ENCODE measurements around the gene RPTOR.
A peak's percentile ranks its signal among the peaks of the same experiment; 100 is the strongest.

The RPTOR gene

GRCh38 chr17:80990921-80991644 lies 446.4 kb downstream of the RPTOR start:
- peaks cover 6% of the 10 kb centered on the region for H3K4me1 ChIP-seq (ENCODE audit: control insufficient read depth, insufficient read depth, low read length)
- H3K9ac ChIP-seq (ENCODE audit: low read length), result peak overlapping the region; percentile 45
- H3K4me3 ChIP-seq (ENCODE audit: low read length), result peak overlapping the region; percentile 90
- H3K27me3 ChIP-seq (ENCODE audit: control insufficient read depth, insufficient read depth, low read length), result no peaks in the 10 kb centered on the region
- peaks cover 3% of the 10 kb centered on the region for H3K36me3 ChIP-seq (ENCODE audit: control insufficient read depth, insufficient read depth, low read length)
- H3K27ac ChIP-seq (ENCODE audit: low read depth, low read length), result peak overlapping the region; percentile 24

- Histone ChIP-seq H3K27ac (ENCODE audit: low read depth, low read length) (peak within 1 kb of the TSS; percentile 24), H3K36me3 (ENCODE audit: control insufficient read depth, insufficient read depth, low read length) (peaks cover 7% of the 10 kb centered on the region), H3K4me3 (ENCODE audit: low read length) (peak within 1 kb of the TSS; percentile 90), H3K9ac (ENCODE audit: low read length) (peak within 1 kb of the TSS; percentile 68), H3K27me3 (ENCODE audit: control insufficient read depth, insufficient read depth, low read length) (no peaks in the 10 kb centered on the region), H3K4me1 (ENCODE audit: control insufficient read depth, insufficient read depth, low read length) (peaks cover 6% of the 10 kb centered on the region)
Measured at GRCh38 chr17:80991645-80992076, 447.0 kb downstream of the RPTOR start, which contains the start of gene CHMP6. TSS of gene CHMP6 (plus strand) at chr17:80991841. CDS start at chr17:80991919, 78 bp downstream.

GRCh38 chr17:80992077-80992947 lies 447.7 kb downstream of the RPTOR start:
- Histone ChIP-seq H3K4me3 (ENCODE audit: low read length) (peak overlapping the region; percentile 90), H3K36me3 (ENCODE audit: control insufficient read depth, insufficient read depth, low read length) (peaks cover 12% of the 10 kb centered on the region), H3K4me1 (ENCODE audit: control insufficient read depth, insufficient read depth, low read length) (peaks cover 6% of the 10 kb centered on the region), H3K27me3 (ENCODE audit: control insufficient read depth, insufficient read depth, low read length) (no peaks in the 10 kb centered on the region), H3K9ac (ENCODE audit: low read length) (peak overlapping the region; percentile 68), H3K27ac (ENCODE audit: low read depth, low read length) (no peak overlapping the region)

DNA sequence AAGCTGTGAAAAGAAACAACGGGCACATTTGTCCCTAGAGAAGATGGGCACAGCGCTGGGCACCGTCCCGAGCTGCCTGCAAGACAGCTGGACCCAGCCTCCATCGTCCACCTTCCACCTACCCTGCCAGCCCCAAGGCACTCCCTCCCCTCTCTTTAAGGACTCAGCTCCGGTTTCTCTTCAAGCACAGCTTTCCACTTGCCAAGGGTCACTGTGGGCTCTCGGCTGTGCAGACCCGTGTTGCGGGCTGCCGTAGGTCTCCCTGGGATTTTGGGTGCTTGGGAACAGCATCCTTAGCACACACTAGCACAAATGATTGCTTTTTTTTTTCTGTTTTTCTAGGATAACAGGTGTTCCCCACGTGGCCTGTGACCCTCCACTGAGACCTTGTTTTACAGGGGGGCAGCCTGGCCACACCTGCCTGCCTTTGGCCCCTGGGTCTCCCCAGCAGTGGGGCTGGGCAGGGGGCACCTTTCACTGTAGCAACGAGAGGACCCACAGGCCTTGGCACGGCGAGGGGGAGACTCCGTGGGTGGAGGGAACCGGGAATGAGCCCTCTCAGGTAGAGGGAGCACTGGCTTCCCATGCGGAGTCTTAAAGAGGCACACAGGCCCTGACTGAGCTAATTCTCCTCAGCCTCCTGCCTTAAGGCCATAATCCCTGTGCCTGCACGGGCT lies 448.4 kb downstream of the RPTOR start:
- Histone ChIP-seq H3K36me3 (ENCODE audit: control insufficient read depth, insufficient read depth, low read length) (peaks cover 15% of the 10 kb centered on the region), H3K4me1 (ENCODE audit: control insufficient read depth, insufficient read depth, low read length) (peaks cover 6% of the 10 kb centered on the region), H3K9ac (ENCODE audit: low read length) (no peak overlapping the region), H3K27me3 (ENCODE audit: control insufficient read depth, insufficient read depth, low read length) (no peaks in the 10 kb centered on the region), H3K27ac (ENCODE audit: low read depth, low read length) (no peak overlapping the region), H3K4me3 (ENCODE audit: low read length) (peak overlapping the region; percentile 90)

GRCh38 chr17:80995131-80995530 lies 450.5 kb downstream of the RPTOR start:
- Histone ChIP-seq H3K27me3 (ENCODE audit: control insufficient read depth, insufficient read depth, low read length) (no peaks in the 10 kb centered on the region), H3K4me3 (ENCODE audit: low read length) (no peak overlapping the region), H3K36me3 (ENCODE audit: control insufficient read depth, insufficient read depth, low read length) (peaks cover 17% of the 10 kb centered on the region), H3K27ac (ENCODE audit: low read depth, low read length) (no peak overlapping the region), H3K4me1 (ENCODE audit: control insufficient read depth, insufficient read depth, low read length) (peaks cover 6% of the 10 kb centered on the region), H3K9ac (ENCODE audit: low read length) (no peak overlapping the region)

DNA sequence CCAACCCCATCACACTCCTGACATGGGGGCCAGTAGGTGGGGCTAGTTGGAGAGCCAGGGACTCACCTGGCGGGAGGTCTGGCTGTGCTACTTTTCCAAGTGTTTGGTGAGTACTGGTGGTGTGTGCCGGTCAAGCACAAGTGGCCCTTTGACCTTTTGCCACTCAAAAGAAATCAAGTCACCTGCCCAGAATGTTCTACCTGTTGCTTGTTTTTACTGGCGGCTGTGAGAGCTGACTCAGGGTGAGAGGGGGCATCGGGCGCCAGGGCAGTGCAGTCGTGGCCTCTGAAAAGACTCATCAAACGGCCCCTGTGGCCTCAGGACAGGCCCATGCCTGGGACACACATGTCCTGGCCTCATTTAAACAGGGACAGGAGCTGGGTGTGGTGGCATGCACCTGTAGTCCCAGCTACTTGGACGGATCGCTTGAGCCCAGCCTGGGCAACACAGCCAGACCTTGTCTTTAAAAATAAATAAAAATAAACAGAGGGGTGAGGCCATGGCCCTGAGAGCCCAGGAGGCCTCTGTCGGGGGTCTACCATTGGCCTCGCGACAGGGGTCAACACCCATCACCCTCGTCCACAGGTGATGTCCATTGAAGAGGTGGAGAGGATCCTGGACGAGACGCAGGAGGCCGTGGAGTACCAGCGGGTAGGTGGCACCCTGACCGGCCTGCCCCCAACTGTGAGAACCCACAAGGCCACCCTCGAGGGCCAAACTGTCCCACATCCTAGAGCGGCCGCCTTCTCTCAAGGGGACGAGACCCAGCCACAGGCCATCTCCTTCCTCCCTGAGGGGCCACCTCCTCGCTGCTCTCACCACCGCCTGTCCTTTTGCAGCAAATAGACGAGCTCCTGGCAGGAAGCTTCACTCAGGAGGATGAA lies 452.0 kb downstream of the RPTOR start:
- Histone ChIP-seq H3K36me3 (ENCODE audit: control insufficient read depth, insufficient read depth, low read length) (peaks cover 17% of the 10 kb centered on the region), H3K27ac (ENCODE audit: low read depth, low read length) (no peak overlapping the region)

GRCh38 chr17:80997424-80998117 lies 452.9 kb downstream of the RPTOR start:
- no peak overlapping the region for H3K4me3 ChIP-seq (ENCODE audit: low read length)
- H3K9ac ChIP-seq (ENCODE audit: low read length), result no peak overlapping the region
- H3K27ac ChIP-seq (ENCODE audit: low read depth, low read length), result no peak overlapping the region
- peaks cover 8% of the 10 kb centered on the region for H3K4me1 ChIP-seq (ENCODE audit: control insufficient read depth, insufficient read depth, low read length)
- peaks cover 17% of the 10 kb centered on the region for H3K36me3 ChIP-seq (ENCODE audit: control insufficient read depth, insufficient read depth, low read length)
- H3K27me3 ChIP-seq (ENCODE audit: control insufficient read depth, insufficient read depth, low read length), result no peaks in the 10 kb centered on the region

More for the DNA sequence above, 452.0 kb downstream of the RPTOR start:
- H3K4me1 ChIP-seq (ENCODE audit: control insufficient read depth, insufficient read depth, low read length), result peaks cover 4% of the 10 kb centered on the region
- H3K27me3 ChIP-seq (ENCODE audit: control insufficient read depth, insufficient read depth, low read length), result no peaks in the 10 kb centered on the region
- H3K4me3 ChIP-seq (ENCODE audit: low read length), result no peak overlapping the region
- no peak overlapping the region for H3K9ac ChIP-seq (ENCODE audit: low read length)

GRCh38 chr17:80998118-80998747 lies 453.6 kb downstream of the RPTOR start:
- H3K4me1 ChIP-seq (ENCODE audit: control insufficient read depth, insufficient read depth, low read length), result peaks cover 4% of the 10 kb centered on the region
- no peak overlapping the region for H3K4me3 ChIP-seq (ENCODE audit: low read length)
- no peak overlapping the region for H3K9ac ChIP-seq (ENCODE audit: low read length)
- H3K36me3 ChIP-seq (ENCODE audit: control insufficient read depth, insufficient read depth, low read length), result peaks cover 17% of the 10 kb centered on the region
- H3K27me3 ChIP-seq (ENCODE audit: control insufficient read depth, insufficient read depth, low read length), result no peaks in the 10 kb centered on the region
- no peak overlapping the region for H3K27ac ChIP-seq (ENCODE audit: low read depth, low read length)

GRCh38 chr17:80998748-80999535 lies 454.3 kb downstream of the RPTOR start:
- no peak overlapping the region for H3K4me3 ChIP-seq (ENCODE audit: low read length)
- peaks cover 2% of the 10 kb centered on the region for H3K27me3 ChIP-seq (ENCODE audit: control insufficient read depth, insufficient read depth, low read length)
- H3K9ac ChIP-seq (ENCODE audit: low read length), result no peak overlapping the region
- H3K36me3 ChIP-seq (ENCODE audit: control insufficient read depth, insufficient read depth, low read length), result peaks cover 17% of the 10 kb centered on the region
- no peak overlapping the region for H3K27ac ChIP-seq (ENCODE audit: low read depth, low read length)
- peaks cover 4% of the 10 kb centered on the region for H3K4me1 ChIP-seq (ENCODE audit: control insufficient read depth, insufficient read depth, low read length)

DNA sequence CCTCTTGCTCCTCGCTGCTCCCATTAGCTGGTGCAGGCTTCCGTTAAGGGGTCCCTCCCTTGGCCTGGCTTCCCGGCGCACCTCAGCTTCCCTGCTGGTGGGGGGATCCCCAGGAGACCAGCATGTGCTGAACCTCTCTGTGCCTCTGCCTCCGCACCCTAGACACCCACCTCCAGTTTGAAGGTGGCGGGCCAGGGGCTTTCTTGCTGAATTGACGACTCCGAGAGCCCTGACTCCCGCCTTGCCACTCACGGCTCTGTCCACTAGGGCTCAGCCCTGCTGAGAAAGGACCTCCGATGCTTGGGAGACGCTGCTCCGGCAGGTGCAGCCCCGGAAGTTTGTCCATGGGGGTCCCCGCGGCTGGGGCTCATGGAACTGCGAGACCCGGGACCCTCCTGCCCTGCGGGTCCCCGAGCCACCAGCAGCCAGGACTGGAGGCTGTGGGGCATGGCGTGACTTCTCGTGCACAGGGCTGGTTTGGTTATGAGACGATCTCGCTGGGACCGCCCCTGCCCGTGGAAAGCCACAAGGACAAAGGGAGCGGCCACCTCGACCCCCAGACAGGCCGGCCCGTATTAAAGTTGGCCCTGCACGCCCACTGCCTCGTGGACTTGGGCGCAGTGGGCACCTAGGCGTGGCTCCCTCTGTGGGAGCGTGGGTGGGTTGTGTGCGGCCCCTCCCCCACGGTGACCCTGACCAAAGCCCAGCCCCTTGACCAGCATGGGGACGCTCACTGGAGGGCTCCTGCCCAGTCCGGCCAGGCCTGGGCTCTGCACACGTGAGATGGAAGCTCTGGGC lies 455.1 kb downstream of the RPTOR start:
- peaks cover 7% of the 10 kb centered on the region for H3K4me1 ChIP-seq (ENCODE audit: control insufficient read depth, insufficient read depth, low read length)
- H3K4me3 ChIP-seq (ENCODE audit: low read length), result no peak overlapping the region
- peaks cover 17% of the 10 kb centered on the region for H3K36me3 ChIP-seq (ENCODE audit: control insufficient read depth, insufficient read depth, low read length)
- no peak overlapping the region for H3K9ac ChIP-seq (ENCODE audit: low read length)
- H3K27ac ChIP-seq (ENCODE audit: low read depth, low read length), result no peak overlapping the region
- peaks cover 7% of the 10 kb centered on the region for H3K27me3 ChIP-seq (ENCODE audit: control insufficient read depth, insufficient read depth, low read length)

Data from rectal smooth muscle tissue (tissue), 1 donor.